GM12801 (cell line): ENCODE measurements around the gene PZP.

Experiments
- TF ChIP-seq, protein P1 (sequence below): IDR thresholded peaks from one replicate; pipeline ENCODE4 v1.5.1; 2011; ENCODE audit warnings: control low read depth; ENCODE audit not compliant: insufficient read length; ENCODE audit errors: extremely low read depth

PZP gene

DNA sequence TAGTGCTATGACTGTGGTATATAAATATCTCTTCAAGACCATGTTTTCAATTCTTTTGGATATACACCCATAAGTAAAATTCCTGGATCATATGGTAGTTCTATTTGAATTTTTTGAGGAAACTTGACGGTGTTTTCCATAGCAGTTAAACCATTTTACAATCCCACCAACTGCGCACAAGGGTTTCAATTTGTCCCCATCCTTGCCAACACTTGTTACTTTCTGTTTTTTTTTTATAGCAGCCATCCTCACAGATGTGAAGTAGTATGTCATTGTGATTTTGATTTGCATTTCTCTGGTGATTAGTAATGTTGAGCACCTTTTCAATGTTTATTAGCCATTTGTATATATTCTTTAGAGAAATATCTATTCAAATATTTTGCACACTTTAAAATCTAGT lies 78.0 kb downstream of the PZP start:
- TF ChIP-seq, protein P1, sequence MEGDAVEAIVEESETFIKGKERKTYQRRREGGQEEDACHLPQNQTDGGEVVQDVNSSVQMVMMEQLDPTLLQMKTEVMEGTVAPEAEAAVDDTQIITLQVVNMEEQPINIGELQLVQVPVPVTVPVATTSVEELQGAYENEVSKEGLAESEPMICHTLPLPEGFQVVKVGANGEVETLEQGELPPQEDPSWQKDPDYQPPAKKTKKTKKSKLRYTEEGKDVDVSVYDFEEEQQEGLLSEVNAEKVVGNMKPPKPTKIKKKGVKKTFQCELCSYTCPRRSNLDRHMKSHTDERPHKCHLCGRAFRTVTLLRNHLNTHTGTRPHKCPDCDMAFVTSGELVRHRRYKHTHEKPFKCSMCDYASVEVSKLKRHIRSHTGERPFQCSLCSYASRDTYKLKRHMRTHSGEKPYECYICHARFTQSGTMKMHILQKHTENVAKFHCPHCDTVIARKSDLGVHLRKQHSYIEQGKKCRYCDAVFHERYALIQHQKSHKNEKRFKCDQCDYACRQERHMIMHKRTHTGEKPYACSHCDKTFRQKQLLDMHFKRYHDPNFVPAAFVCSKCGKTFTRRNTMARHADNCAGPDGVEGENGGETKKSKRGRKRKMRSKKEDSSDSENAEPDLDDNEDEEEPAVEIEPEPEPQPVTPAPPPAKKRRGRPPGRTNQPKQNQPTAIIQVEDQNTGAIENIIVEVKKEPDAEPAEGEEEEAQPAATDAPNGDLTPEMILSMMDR: no peak

DNA sequence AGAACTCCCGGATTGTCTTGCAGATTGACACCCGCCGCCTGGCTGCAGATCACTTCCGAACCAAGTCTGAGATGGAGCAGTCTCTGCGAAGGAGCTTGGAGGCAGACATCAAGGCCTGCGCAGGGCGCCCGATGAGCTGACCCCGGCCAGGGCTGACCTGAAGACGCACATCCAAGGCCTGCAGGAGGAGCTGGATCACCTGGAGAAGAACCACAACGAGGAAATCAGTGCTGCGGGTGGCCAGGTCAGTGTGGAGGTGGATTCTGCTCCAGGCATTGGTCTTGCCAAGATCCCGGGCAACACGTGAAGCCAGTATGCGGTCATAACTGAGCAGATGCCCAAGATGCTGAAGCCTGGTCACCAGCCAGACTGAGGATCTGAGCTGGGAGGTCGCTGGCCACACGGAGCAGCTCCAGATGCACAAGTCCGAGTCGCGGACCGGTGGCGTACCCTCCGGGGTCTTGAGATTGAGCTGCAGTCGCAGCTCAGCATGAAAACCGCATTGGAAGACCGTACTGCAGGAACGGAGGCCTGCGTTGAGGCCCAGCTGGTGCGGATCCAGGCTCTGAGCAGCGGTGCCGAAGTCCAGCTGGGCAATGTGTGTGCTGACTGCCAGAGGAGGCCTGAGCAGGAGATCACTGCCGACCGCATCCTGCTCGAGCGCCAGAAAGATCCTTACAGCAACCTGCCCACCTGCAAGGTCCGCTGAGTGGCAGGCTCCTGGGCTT lies 80.1 kb downstream of the PZP start:
- TF ChIP-seq, protein P1: no peak

DNA sequence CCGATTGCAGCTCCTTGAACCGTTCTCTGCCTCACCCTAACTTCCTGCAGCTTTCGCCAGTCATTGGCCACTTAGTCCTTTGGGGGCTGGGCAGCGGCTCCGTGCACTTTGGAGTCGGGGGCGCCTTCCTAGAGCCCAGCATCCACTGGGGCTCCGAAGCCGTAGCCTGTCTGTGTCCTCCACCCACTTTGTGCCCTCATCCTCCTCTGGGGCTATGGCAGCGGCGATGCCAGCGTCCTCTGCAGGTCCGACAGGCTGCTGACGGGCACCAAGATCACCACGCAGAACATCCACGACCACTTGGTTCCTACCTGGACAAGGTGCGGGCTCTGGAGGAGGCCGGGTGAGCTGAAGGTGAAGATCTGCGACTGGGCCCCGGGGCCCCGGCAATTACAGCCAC lies 80.7 kb downstream of the PZP start:
- TF ChIP-seq, protein P1: no peak

DNA sequence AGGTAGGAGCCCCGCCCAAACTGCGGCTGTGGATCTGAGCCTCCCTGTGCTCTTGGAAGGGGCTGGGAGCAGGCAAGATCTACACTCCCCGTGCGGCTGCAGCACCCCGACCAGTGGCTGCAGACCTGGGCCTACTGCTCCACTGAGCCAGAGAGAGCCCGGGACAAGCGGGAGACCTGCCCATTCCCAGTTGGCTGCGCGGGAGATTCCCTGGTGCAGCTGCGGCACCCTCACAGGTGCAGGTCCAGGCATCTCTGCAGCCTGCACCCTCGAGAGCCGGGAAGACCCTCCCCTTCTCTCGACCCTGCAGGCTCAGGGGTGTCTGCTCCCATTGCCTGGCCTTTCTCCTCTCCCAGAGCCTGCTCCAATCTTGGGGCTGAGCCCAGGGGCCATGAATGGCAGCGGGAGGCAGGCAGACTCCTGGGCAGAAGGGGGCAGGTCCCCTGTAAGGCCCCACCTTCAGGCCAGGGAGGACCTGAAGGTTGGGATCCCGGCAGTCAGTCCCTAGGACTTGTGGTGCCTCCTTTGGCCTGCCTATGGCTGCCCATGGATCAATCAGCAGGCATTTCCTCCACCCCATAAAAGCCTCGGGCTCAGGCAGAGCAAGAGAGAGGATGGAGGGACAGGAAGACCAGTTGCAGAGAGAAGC lies 83.7 kb downstream of the PZP start:
- TF ChIP-seq, protein P1: no peak

DNA sequence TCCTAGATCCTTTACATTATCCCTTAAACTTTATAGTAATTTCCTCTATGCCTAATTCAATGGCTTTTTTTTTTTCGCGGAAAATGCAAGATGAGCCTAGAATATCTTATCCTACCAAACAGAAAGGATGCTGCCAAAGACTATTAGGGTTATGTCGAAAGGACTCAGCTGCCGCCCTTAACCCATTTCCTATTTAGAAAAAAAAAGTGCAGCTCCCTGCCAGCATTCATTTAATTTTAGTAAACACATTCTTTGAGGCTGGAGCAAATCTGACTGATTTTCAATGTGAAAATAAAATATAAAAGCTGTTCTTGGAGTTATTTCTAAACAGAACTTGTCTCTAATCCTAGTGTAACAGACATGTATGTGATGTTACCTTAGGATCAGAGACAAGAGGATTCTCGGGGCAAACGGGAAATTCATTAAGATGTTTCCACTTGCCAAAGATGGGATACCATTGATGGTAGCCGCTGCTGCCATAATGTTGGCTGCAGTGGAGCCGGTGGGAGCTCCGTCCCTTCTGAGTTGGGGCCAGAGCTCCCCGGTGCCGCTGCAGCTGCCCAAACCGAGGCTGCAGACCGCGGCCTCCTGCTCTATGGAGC lies 84.3 kb downstream of the PZP start:
- TF ChIP-seq, protein P1: no peak

DNA sequence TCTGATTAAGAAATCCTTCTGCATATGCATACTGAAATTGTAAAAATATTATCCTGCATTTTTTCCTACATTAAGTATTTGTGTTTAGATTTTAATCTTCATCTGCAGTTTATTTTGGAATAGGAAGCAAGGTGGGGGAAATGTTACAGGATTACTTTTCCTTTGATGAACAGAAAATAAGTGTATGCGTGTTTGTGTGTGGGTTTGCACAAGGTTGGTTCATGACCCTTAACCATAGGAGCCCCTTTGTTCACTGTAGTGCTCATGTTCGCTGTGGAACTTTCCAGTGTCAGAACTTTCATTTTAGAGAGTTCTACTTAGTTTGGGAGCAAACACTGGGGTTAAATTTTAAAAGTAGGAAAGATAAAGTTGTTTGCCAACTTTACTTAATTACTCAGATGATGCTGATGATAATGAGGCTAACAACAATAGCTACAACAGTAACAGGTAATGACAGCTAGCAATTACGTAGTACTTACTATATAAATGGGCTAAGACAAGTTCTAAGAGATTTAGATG lies 86.0 kb downstream of the PZP start:
- TF ChIP-seq, protein P1: no peak

DNA sequence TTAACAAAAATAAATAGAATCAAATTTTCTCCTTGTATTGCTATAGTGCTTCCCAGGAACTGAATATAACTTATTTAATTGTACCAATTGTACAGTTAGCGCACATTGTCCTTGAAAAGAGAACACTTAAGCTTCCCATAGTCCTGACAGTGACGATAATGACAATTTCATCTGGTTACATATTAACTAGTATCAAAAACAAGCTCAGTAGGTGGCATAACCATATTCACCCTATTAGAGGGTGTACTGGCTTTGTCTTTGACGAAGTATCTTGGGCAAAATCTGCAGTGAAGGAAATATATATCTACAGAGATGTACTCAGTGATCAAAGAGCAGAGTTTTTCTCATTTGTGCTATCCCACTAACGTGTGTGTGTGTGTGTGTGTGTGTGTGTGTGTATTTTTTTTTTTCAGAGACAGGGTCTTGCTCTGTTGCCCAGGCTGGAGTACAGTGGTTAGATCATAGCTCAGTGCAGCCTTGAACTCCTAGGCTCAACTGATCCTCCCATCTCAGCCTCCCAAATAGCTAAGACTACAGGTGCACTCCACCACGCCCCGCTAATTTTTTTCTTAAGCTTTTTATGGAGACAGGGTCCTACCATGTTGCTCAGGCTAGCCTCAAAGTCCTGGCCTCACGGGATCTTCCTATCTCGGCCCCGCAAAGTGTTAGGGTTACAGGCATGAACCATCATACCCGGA lies 87.6 kb downstream of the PZP start:
- TF ChIP-seq, protein P1: no peak
